CD4-positive, alpha-beta T cell (primary cell): ENCODE data around the gene SULT4A1. TPM values are rescaled to one million over a fixed set of nuclear protein-coding genes. Genes with fewer than 3 reads are reported as not detected.

Experiments
- ATAC-seq: fragments of 200-7000 bp; cut with Tn5 transposase; one replicate; pipeline ENCODE4 v1.10.0; 2022; ENCODE audit warnings: mild to moderate bottlenecking; ENCODE audit not compliant: poor library complexity
- CTCF ChIA-PET: fragments of 350-600 bp; sonication (Branson Sonifier 250); formaldehyde crosslinking; loops from one replicate; lab custom pipeline; 2021; ENCODE audit warnings: antibody characterized with exemption, inconsistent platforms; lab: Charles Lee
- POLR2A ChIA-PET: fragments of 350-600 bp; sonication (Branson Sonifier 250); formaldehyde crosslinking; loops from one replicate; lab custom pipeline; 2021; ENCODE audit warnings: antibody characterized with exemption, inconsistent platforms; lab: Charles Lee
- DNase-seq, 14 experiments: peaks; one replicate each; pipeline ENCODE4 v3.0.0-alpha.2; 2013 to 2020; ENCODE audit warnings: mixed read lengths in 2 of 14
- H3K27ac ChIP-seq, 2 donors: one replicate each; pipeline versions ENCODE4 v1.5.1 to v1.7.0; 2013; ENCODE audit warnings: low read length in 2 of 2, low read depth in 1 of 2, mild to moderate bottlenecking in 1 of 2
- H3K27me3 ChIP-seq, 2 experiments: 1 replicate in 1 of 2; 2 replicates in 1 of 2; pipeline versions ENCODE4 v1.6.1 to v1.7.0; 2013; ENCODE audit warnings: low read length in 2 of 2, control low read depth in 1 of 2, mild to moderate bottlenecking in 1 of 2, moderate library complexity in 1 of 2; ENCODE audit not compliant: insufficient read depth in 2 of 2, control insufficient read depth in 1 of 2
- H3K36me3 ChIP-seq: one replicate; pipeline ENCODE4 v1.6.1; 2013; ENCODE audit warnings: low read length, control low read depth; ENCODE audit not compliant: insufficient read depth
- H3K4me1 ChIP-seq: one replicate; pipeline ENCODE4 v1.6.1; 2013; ENCODE audit warnings: low read length, control low read depth; ENCODE audit not compliant: insufficient read depth
- H3K4me3 ChIP-seq: one replicate; pipeline ENCODE4 v1.5.1; 2013; ENCODE audit warnings: mild to moderate bottlenecking, low read length, moderate library complexity
- H3K9me3 ChIP-seq, 2 experiments: 1 replicate in 1 of 2; 2 replicates in 1 of 2; pipeline versions ENCODE4 v1.6.1 to v1.7.0; 2013; ENCODE audit warnings: low read length in 2 of 2, mild to moderate bottlenecking in 2 of 2, control low read depth in 1 of 2, moderate library complexity in 1 of 2; ENCODE audit not compliant: control insufficient read depth in 1 of 2, insufficient read depth in 1 of 2
- H3K27ac Mint-ChIP-seq: one replicate; pipeline ENCODE4 v1.8.0; 2020; ENCODE audit warnings: mixed read lengths
- H3K27me3 Mint-ChIP-seq: one replicate; pipeline ENCODE4 v1.8.0; 2021; ENCODE audit warnings: mixed read lengths
- H3K36me3 Mint-ChIP-seq: one replicate; pipeline ENCODE4 v1.8.0; 2021; ENCODE audit warnings: low read depth, mixed read lengths
- H3K4me1 Mint-ChIP-seq: one replicate; pipeline ENCODE4 v1.8.0; 2021; ENCODE audit warnings: low read depth, mixed read lengths
- H3K4me3 Mint-ChIP-seq: one replicate; pipeline ENCODE4 v1.8.0; 2020; ENCODE audit warnings: mild to moderate bottlenecking, mixed read lengths
- H3K9me3 Mint-ChIP-seq: one replicate; pipeline ENCODE4 v1.8.0; 2020; ENCODE audit warnings: mixed read lengths
- intact Hi-C, 2 experiments: fragments of 100-400 bp; cut with DNase I in 1 of 2; cut with micrococcal nuclease in 1 of 2; formaldehyde crosslinking; loops; one replicate each; pipeline versions ENCODE4 v1.15.1 to v1.9.0; 2023 to 2025; cut with DNase I, micrococcal nuclease
- total RNA-seq, 174 experiments: library from RNA in 2 of 174; stranded (reverse) in 2 of 174; gene quantifications; one replicate each; pipeline ENCODE4 v1.2.3 and lab custom pipeline; 2021 to 2026
- TF ChIP-seq, protein P1 (sequence below): fragments of 200-600 bp; IDR thresholded peaks from one replicate; pipeline ENCODE4 v1.8.0; 2022; ENCODE audit warnings: antibody characterized with exemption, mild to moderate bottlenecking

The SULT4A1 gene
- total RNA-seq, 2 experiments from 2014 or later, result not detected

DNA sequence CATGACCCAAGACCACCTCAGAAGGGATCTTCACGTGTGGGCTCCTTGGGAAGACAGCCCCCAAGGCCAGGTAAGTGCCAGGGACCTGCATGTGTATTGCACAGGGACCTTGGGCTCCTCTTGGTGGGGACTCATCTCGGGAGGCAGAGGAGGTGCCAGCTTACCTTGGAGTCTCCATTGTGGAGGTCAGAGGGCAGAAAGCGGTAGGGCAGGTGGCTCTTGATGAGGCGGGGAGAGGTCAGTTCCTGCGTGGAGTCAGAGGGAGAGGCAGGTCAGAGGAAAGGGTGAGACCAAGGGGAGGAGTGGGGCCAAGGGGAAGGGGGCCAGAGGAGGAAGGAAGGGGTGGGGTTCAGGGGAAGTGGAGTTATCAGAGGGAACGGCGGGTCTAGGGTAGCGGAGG is 22.5 kb downstream of the SULT4A1 start:
- Histone ChIP-seq H3K4me3 (no peak overlapping the region), H3K9me3 (no peaks in the 10 kb centered on the region), H3K27ac (no peak overlapping the region), H3K36me3 (no peaks in the 10 kb centered on the region), H3K27me3 (no peaks in the 10 kb centered on the region), H3K4me1 (no peaks in the 10 kb centered on the region)
- ChIA-PET POLR2A (no interaction called here), CTCF (no interaction called here)
- Mint-ChIP-seq H3K36me3 (no peaks in the 10 kb centered on the region), H3K4me1 (no peaks in the 10 kb centered on the region), H3K9me3 (no peaks in the 10 kb centered on the region), H3K27ac (no peak overlapping the region), H3K27me3 (peaks cover 6% of the 10 kb centered on the region), H3K4me3 (no peak overlapping the region)
- intact Hi-C loops, result no loop called here
- TF ChIP-seq, protein P1, sequence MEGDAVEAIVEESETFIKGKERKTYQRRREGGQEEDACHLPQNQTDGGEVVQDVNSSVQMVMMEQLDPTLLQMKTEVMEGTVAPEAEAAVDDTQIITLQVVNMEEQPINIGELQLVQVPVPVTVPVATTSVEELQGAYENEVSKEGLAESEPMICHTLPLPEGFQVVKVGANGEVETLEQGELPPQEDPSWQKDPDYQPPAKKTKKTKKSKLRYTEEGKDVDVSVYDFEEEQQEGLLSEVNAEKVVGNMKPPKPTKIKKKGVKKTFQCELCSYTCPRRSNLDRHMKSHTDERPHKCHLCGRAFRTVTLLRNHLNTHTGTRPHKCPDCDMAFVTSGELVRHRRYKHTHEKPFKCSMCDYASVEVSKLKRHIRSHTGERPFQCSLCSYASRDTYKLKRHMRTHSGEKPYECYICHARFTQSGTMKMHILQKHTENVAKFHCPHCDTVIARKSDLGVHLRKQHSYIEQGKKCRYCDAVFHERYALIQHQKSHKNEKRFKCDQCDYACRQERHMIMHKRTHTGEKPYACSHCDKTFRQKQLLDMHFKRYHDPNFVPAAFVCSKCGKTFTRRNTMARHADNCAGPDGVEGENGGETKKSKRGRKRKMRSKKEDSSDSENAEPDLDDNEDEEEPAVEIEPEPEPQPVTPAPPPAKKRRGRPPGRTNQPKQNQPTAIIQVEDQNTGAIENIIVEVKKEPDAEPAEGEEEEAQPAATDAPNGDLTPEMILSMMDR, result no peak
- ATAC-seq (no peak), DNase-seq (no peak)

DNA sequence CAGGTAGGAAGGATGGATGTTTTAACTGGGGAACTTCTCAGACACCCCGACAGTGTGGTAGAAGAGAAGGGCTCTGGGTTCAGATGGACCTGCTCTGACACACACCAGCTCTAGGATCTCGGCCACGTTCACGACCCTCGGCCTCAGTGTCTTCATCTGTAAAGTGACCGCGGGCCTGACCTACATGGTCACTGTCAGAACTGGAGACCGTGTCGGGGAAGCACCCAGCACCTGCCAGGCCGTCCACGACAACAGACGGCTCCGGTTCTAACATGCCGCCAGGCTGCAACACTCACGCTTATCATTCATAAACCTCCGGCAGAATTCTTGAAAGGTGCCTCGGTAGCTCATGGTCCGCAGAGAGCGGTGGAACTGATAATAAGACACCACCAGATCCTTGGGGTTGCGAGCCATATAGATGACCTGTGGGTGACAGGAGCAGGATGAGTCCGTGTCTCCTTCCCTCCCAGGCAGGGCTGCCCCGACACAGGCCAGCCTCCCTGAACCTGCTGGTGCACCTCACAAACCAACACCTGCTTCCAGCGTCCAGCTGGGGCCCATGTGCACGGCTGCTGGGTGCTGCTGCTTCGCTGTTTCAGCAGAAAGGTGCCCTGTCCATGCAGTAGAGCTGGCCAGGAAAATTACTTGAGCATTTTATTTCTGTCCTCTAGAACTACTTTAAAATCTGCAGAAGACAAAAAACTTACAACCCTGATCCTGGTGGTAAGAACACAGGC is 23.6 kb downstream of the SULT4A1 start:
- no peak overlapping the region for H3K27ac ChIP-seq
- no peak for ATAC-seq
- Mint-ChIP-seq H3K4me1 (no peaks in the 10 kb centered on the region), H3K27me3 (peaks cover 6% of the 10 kb centered on the region), H3K9me3 (no peaks in the 10 kb centered on the region), H3K27ac (no peak overlapping the region), H3K36me3 (no peaks in the 10 kb centered on the region), H3K4me3 (no peak overlapping the region)
- no peak overlapping the region for H3K4me3 ChIP-seq
- H3K9me3 ChIP-seq, result no peaks in the 10 kb centered on the region
- TF ChIP-seq, protein P1, result no peak
- H3K4me1 ChIP-seq, result no peaks in the 10 kb centered on the region
- no peak for DNase-seq
- POLR2A ChIA-PET, result no interaction called here
- no peaks in the 10 kb centered on the region for H3K27me3 ChIP-seq
- intact Hi-C loops, result no loop called here
- H3K36me3 ChIP-seq, result no peaks in the 10 kb centered on the region
- CTCF ChIA-PET, result no interaction called here

DNA sequence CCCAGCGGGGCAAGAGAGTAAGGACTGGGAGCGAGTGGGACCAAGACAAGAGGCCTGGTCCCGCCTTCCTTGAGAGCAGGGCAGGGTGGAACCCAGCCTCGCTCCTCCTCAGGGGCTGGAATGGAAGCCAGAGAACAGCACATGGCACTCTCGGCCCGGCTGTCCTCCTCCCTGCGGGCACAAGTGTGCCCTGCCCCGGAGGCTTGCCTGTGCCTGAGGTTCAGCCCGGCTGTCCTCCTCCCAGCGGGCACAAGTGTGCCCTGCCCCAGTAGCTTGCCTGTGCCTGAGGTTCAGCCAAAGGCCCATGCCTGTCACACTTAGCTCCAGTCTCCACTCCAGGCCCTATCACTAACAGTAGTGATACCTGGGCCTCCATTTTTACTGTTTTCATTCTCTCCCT is 24.2 kb downstream of the SULT4A1 start:
- H3K27me3 Mint-ChIP-seq, result peaks cover 6% of the 10 kb centered on the region

More for the DNA sequence above, 24.2 kb downstream of the SULT4A1 start:
- no peaks in the 10 kb centered on the region for H3K9me3 ChIP-seq
- DNase-seq, result no peak
- Mint-ChIP-seq H3K36me3 (no peaks in the 10 kb centered on the region), H3K4me1 (no peaks in the 10 kb centered on the region), H3K27ac (no peak overlapping the region), H3K9me3 (no peaks in the 10 kb centered on the region), H3K4me3 (no peak overlapping the region)
- ChIA-PET CTCF (no interaction called here), POLR2A (no interaction called here)
- no peaks in the 10 kb centered on the region for H3K4me1 ChIP-seq
- TF ChIP-seq, protein P1, result no peak
- no peaks in the 10 kb centered on the region for H3K36me3 ChIP-seq
- no peak for ATAC-seq
- intact Hi-C loops, result no loop called here
- H3K27me3 ChIP-seq, result no peaks in the 10 kb centered on the region
- H3K4me3 ChIP-seq, result no peak overlapping the region
- no peak overlapping the region for H3K27ac ChIP-seq
